Measurements from ENCODE around the gene RYR1.
"Not testable (repeated sequence)": the region's sequence is repeated elsewhere in the genome, so short reads cannot be mapped to it uniquely, and the experiment has no call there.

Gene RYR1

GRCh38 chr19:38486731-38487336, 53.3 kb downstream of the RYR1 start:
- Histone ChIP-seq H3K9ac (ENCODE audit: low read depth in 1 of 2, low read length in 2 of 2) (no peak overlapping the region), H3K27me3 (ENCODE audit: control insufficient read depth in 2 of 2, insufficient read depth in 2 of 2, low read length in 2 of 2) (no peaks in the 10 kb centered on the region), H3K4me3 (ENCODE audit: low read length in 2 of 2) (no peak overlapping the region), H3K4me1 (ENCODE audit: control insufficient read depth in 2 of 2, insufficient read depth in 2 of 2, low read length in 2 of 2) (no peaks in the 10 kb centered on the region), H3K27ac (ENCODE audit: low read depth in 2 of 2, low read length in 2 of 2) (no peak overlapping the region), H3K36me3 (ENCODE audit: control insufficient read depth in 2 of 2, insufficient read depth in 2 of 2, low read length in 2 of 2) (no peaks in the 10 kb centered on the region), H3K9me3 (ENCODE audit: control insufficient read depth in 2 of 2, low read length in 2 of 2) (peaks cover 0 to 2% of the 10 kb centered on the region in 2 donors)

- Histone ChIP-seq H3K27ac (ENCODE audit: low read depth in 2 of 2, low read length in 2 of 2) (no peak overlapping the region), H3K36me3 (ENCODE audit: control insufficient read depth in 2 of 2, insufficient read depth in 2 of 2, low read length in 2 of 2) (no peaks in the 10 kb centered on the region), H3K9ac (ENCODE audit: low read depth in 1 of 2, low read length in 2 of 2) (no peak overlapping the region), H3K4me3 (ENCODE audit: low read length in 2 of 2) (no peak overlapping the region), H3K9me3 (ENCODE audit: control insufficient read depth in 2 of 2, low read length in 2 of 2) (peaks cover 0 to 2% of the 10 kb centered on the region in 2 donors), H3K4me1 (ENCODE audit: control insufficient read depth in 2 of 2, insufficient read depth in 2 of 2, low read length in 2 of 2) (no peaks in the 10 kb centered on the region), H3K27me3 (ENCODE audit: control insufficient read depth in 2 of 2, insufficient read depth in 2 of 2, low read length in 2 of 2) (no peaks in the 10 kb centered on the region)
These were observed 54.6 kb downstream of the RYR1 start for GRCh38 chr19:38488096-38488495.

- Histone ChIP-seq H3K27ac (ENCODE audit: low read depth in 2 of 2, low read length in 2 of 2) (no peak overlapping the region), H3K9me3 (ENCODE audit: control insufficient read depth in 2 of 2, low read length in 2 of 2) (peaks cover 0 to 2% of the 10 kb centered on the region in 2 donors), H3K36me3 (ENCODE audit: control insufficient read depth in 2 of 2, insufficient read depth in 2 of 2, low read length in 2 of 2) (no peaks in the 10 kb centered on the region), H3K9ac (ENCODE audit: low read depth in 1 of 2, low read length in 2 of 2) (no peak overlapping the region), H3K4me3 (ENCODE audit: low read length in 2 of 2) (no peak overlapping the region), H3K4me1 (ENCODE audit: control insufficient read depth in 2 of 2, insufficient read depth in 2 of 2, low read length in 2 of 2) (no peaks in the 10 kb centered on the region), H3K27me3 (ENCODE audit: control insufficient read depth in 2 of 2, insufficient read depth in 2 of 2, low read length in 2 of 2) (no peaks in the 10 kb centered on the region)
These were observed 55.4 kb downstream of the RYR1 start for GRCh38 chr19:38488776-38489481.

- Histone ChIP-seq H3K4me3 (ENCODE audit: low read length in 2 of 2) (no peak overlapping the region), H3K27ac (ENCODE audit: low read depth in 2 of 2, low read length in 2 of 2) (no peak overlapping the region), H3K36me3 (ENCODE audit: control insufficient read depth in 2 of 2, insufficient read depth in 2 of 2, low read length in 2 of 2) (no peaks in the 10 kb centered on the region), H3K9me3 (ENCODE audit: control insufficient read depth in 2 of 2, low read length in 2 of 2) (peaks cover 0 to 2% of the 10 kb centered on the region in 2 donors), H3K9ac (ENCODE audit: low read depth in 1 of 2, low read length in 2 of 2) (no peak overlapping the region), H3K4me1 (ENCODE audit: control insufficient read depth in 2 of 2, insufficient read depth in 2 of 2, low read length in 2 of 2) (no peaks in the 10 kb centered on the region), H3K27me3 (ENCODE audit: control insufficient read depth in 2 of 2, insufficient read depth in 2 of 2, low read length in 2 of 2) (no peaks in the 10 kb centered on the region)
These were observed 57.4 kb downstream of the RYR1 start for GRCh38 chr19:38490861-38491260.

GRCh38 chr19:38492181-38492813, 58.8 kb downstream of the RYR1 start:
- Histone ChIP-seq H3K27ac (ENCODE audit: low read depth in 2 of 2, low read length in 2 of 2) (no peak overlapping the region), H3K36me3 (ENCODE audit: control insufficient read depth in 2 of 2, insufficient read depth in 2 of 2, low read length in 2 of 2) (no peaks in the 10 kb centered on the region), H3K4me3 (ENCODE audit: low read length in 2 of 2) (no peak overlapping the region), H3K27me3 (ENCODE audit: control insufficient read depth in 2 of 2, insufficient read depth in 2 of 2, low read length in 2 of 2) (no peaks in the 10 kb centered on the region), H3K9ac (ENCODE audit: low read depth in 1 of 2, low read length in 2 of 2) (no peak overlapping the region), H3K4me1 (ENCODE audit: control insufficient read depth in 2 of 2, insufficient read depth in 2 of 2, low read length in 2 of 2) (no peaks in the 10 kb centered on the region), H3K9me3 (ENCODE audit: control insufficient read depth in 2 of 2, low read length in 2 of 2) (peaks cover 0 to 2% of the 10 kb centered on the region in 2 donors)

- Histone ChIP-seq H3K36me3 (ENCODE audit: control insufficient read depth in 2 of 2, insufficient read depth in 2 of 2, low read length in 2 of 2) (no peaks in the 10 kb centered on the region), H3K4me1 (ENCODE audit: control insufficient read depth in 2 of 2, insufficient read depth in 2 of 2, low read length in 2 of 2) (no peaks in the 10 kb centered on the region), H3K27me3 (ENCODE audit: control insufficient read depth in 2 of 2, insufficient read depth in 2 of 2, low read length in 2 of 2) (no peaks in the 10 kb centered on the region)
These were observed 60.9 kb downstream of the RYR1 start for GRCh38 chr19:38494379-38494778.

GRCh38 chr19:38495375-38495774, 61.9 kb downstream of the RYR1 start:
- not testable (repeated sequence) for H3K9ac ChIP-seq (ENCODE audit: low read depth in 1 of 2, low read length in 2 of 2); H3K4me1 ChIP-seq (ENCODE audit: control insufficient read depth in 2 of 2, insufficient read depth in 2 of 2, low read length in 2 of 2); H3K4me3 ChIP-seq (ENCODE audit: low read length in 2 of 2); H3K9me3 ChIP-seq (ENCODE audit: control insufficient read depth in 2 of 2, low read length in 2 of 2); H3K27ac ChIP-seq (ENCODE audit: low read depth in 2 of 2, low read length in 2 of 2); H3K36me3 ChIP-seq (ENCODE audit: control insufficient read depth in 2 of 2, insufficient read depth in 2 of 2, low read length in 2 of 2); H3K27me3 ChIP-seq (ENCODE audit: control insufficient read depth in 2 of 2, insufficient read depth in 2 of 2, low read length in 2 of 2)

More at GRCh38 chr19:38494379-38494778, 60.9 kb downstream of the RYR1 start:
- peaks cover 0 to 2% of the 10 kb centered on the region in 2 donors for H3K9me3 ChIP-seq (ENCODE audit: control insufficient read depth in 2 of 2, low read length in 2 of 2)
- no peak overlapping the region for H3K9ac ChIP-seq (ENCODE audit: low read depth in 1 of 2, low read length in 2 of 2)
- H3K4me3 ChIP-seq (ENCODE audit: low read length in 2 of 2) = no peak overlapping the region
- no peak overlapping the region for H3K27ac ChIP-seq (ENCODE audit: low read depth in 2 of 2, low read length in 2 of 2)

GRCh38 chr19:38496116-38496515, 62.6 kb downstream of the RYR1 start:
- no peak overlapping the region for H3K27ac ChIP-seq (ENCODE audit: low read depth in 2 of 2, low read length in 2 of 2)
- H3K36me3 ChIP-seq (ENCODE audit: control insufficient read depth in 2 of 2, insufficient read depth in 2 of 2, low read length in 2 of 2) = no peaks in the 10 kb centered on the region
- H3K9me3 ChIP-seq (ENCODE audit: control insufficient read depth in 2 of 2, low read length in 2 of 2) = no peaks in the 10 kb centered on the region
- H3K4me1 ChIP-seq (ENCODE audit: control insufficient read depth in 2 of 2, insufficient read depth in 2 of 2, low read length in 2 of 2) = no peaks in the 10 kb centered on the region
- no peak overlapping the region for H3K9ac ChIP-seq (ENCODE audit: low read depth in 1 of 2, low read length in 2 of 2)
- no peak overlapping the region for H3K4me3 ChIP-seq (ENCODE audit: low read length in 2 of 2)
- H3K27me3 ChIP-seq (ENCODE audit: control insufficient read depth in 2 of 2, insufficient read depth in 2 of 2, low read length in 2 of 2) = no peaks in the 10 kb centered on the region

GRCh38 chr19:38496603-38497487, 63.4 kb downstream of the RYR1 start:
- no peak overlapping the region for H3K4me3 ChIP-seq (ENCODE audit: low read length in 2 of 2)
- no peak overlapping the region for H3K9ac ChIP-seq (ENCODE audit: low read depth in 1 of 2, low read length in 2 of 2)
- H3K27ac ChIP-seq (ENCODE audit: low read depth in 2 of 2, low read length in 2 of 2) = no peak overlapping the region
- no peaks in the 10 kb centered on the region for H3K9me3 ChIP-seq (ENCODE audit: control insufficient read depth in 2 of 2, low read length in 2 of 2)
- H3K36me3 ChIP-seq (ENCODE audit: control insufficient read depth in 2 of 2, insufficient read depth in 2 of 2, low read length in 2 of 2) = no peaks in the 10 kb centered on the region
- no peaks in the 10 kb centered on the region for H3K4me1 ChIP-seq (ENCODE audit: control insufficient read depth in 2 of 2, insufficient read depth in 2 of 2, low read length in 2 of 2)
- H3K27me3 ChIP-seq (ENCODE audit: control insufficient read depth in 2 of 2, insufficient read depth in 2 of 2, low read length in 2 of 2) = no peaks in the 10 kb centered on the region

- Histone ChIP-seq H3K36me3 (ENCODE audit: control insufficient read depth in 2 of 2, insufficient read depth in 2 of 2, low read length in 2 of 2) (no peaks in the 10 kb centered on the region), H3K9ac (ENCODE audit: low read depth in 1 of 2, low read length in 2 of 2) (no peak overlapping the region), H3K4me3 (ENCODE audit: low read length in 2 of 2) (no peak overlapping the region), H3K9me3 (ENCODE audit: control insufficient read depth in 2 of 2, low read length in 2 of 2) (no peaks in the 10 kb centered on the region), H3K27ac (ENCODE audit: low read depth in 2 of 2, low read length in 2 of 2) (no peak overlapping the region), H3K27me3 (ENCODE audit: control insufficient read depth in 2 of 2, insufficient read depth in 2 of 2, low read length in 2 of 2) (no peaks in the 10 kb centered on the region), H3K4me1 (ENCODE audit: control insufficient read depth in 2 of 2, insufficient read depth in 2 of 2, low read length in 2 of 2) (no peaks in the 10 kb centered on the region)
These were observed 64.4 kb downstream of the RYR1 start for GRCh38 chr19:38497907-38498306.
